ENCODE data around the gene AKAP13. TPM values are rescaled to one million over a fixed set of nuclear protein-coding genes. Genes with fewer than 3 reads are reported as not detected.

Gene AKAP13
- total RNA-seq, 4 donors from 2014 or later: 189 to 405 (median 244) TPM

- 97 to 98% methylated on average over 41 to 42 of the region's 42 CpGs for WGBS, 2 donors
- H3K4me1 ChIP-seq: peaks cover 23 to 34% of the 10 kb centered on the region in 2 donors
- intact Hi-C loops (cut with DNase I): no loop called here
- no peak overlapping the region for H3K27ac ChIP-seq
- no peak overlapping the region for H3K4me3 ChIP-seq (replicated peaks in 1 of 3)
- no peaks in the 10 kb centered on the region for H3K9me3 ChIP-seq
- no peaks in the 10 kb centered on the region for H3K36me3 ChIP-seq
- no peak for TF ChIP-seq POLR2A (IDR thresholded peaks at IDR 0.05)
- no peak for TF ChIP-seq CTCF (IDR thresholded peaks at IDR 0.05)
- H3K27me3 ChIP-seq: no peaks in the 10 kb centered on the region
- no peak for DNase-seq
Measured at GRCh38 chr15:85769182-85769900, 388.9 kb downstream of the AKAP13 start.

GRCh38 chr15:85770096-85771041 lies 390.0 kb downstream of the AKAP13 start:
- H3K9me3 ChIP-seq: no peaks in the 10 kb centered on the region
- H3K27ac ChIP-seq: peak overlapping the region in 2 of 3 donors; percentile 76 to 78
- H3K4me3 ChIP-seq (replicated peaks in 1 of 3): no peak overlapping the region
- intact Hi-C loops (cut with DNase I): no loop called here
- H3K36me3 ChIP-seq: no peaks in the 10 kb centered on the region
- 88 to 96% methylated on average over 6 to 18 of the region's 21 CpGs for WGBS, 2 donors
- H3K4me1 ChIP-seq: peaks cover 23 to 34% of the 10 kb centered on the region in 2 donors
- no peak for TF ChIP-seq POLR2A (IDR thresholded peaks at IDR 0.05)
- H3K27me3 ChIP-seq: no peaks in the 10 kb centered on the region
- no peak for DNase-seq

- intact Hi-C loops (cut with DNase I): no loop called here
- WGBS, 2 donors: 37% methylated on average over 5 of the region's 5 CpGs
- Histone ChIP-seq H3K36me3 (no peaks in the 10 kb centered on the region), H3K9me3 (no peaks in the 10 kb centered on the region), H3K27ac (peak overlapping the region; percentile 56 to 78 (median 76)), H3K4me1 (peaks cover 23 to 34% of the 10 kb centered on the region in 2 donors), H3K27me3 (no peaks in the 10 kb centered on the region), H3K4me3 (replicated peaks in 1 of 3) (no peak overlapping the region)
- DNase-seq: no peak
- TF ChIP-seq POLR2A (IDR thresholded peaks at IDR 0.05) (no peak), CTCF (IDR thresholded peaks at IDR 0.05) (no peak)
Measured at GRCh38 chr15:85771271-85771670, 390.9 kb downstream of the AKAP13 start.

GRCh38 chr15:85771781-85772445 lies 391.5 kb downstream of the AKAP13 start:
- H3K4me3 ChIP-seq (replicated peaks in 1 of 3): no peak overlapping the region
- intact Hi-C loops (cut with DNase I): no loop called here

DNA sequence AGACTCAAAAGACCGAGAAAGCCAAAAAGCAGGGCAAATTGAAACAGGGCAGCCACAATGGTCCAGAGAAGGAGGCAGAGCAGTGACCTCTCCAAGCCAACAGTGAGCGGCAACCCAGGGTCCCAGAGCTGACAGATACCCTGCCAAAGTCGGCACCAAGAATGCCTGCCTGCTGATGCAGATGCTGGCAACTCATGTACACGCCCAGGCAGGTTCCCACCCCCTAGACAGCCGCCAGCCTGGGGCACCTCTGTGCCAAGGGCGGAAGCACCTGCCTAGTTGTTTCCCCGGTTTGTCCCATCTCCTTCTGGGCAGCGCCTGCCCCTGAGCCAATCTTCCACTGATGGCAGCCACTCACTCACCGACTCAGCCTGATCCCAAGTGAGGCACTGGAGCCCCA lies 392.3 kb downstream of the AKAP13 start:
- intact Hi-C loops (cut with DNase I): no loop called here
- Histone ChIP-seq H3K4me3 (replicated peaks in 1 of 3) (no peak overlapping the region), H3K9me3 (no peaks in the 10 kb centered on the region), H3K27me3 (no peaks in the 10 kb centered on the region), H3K4me1 (peaks cover 31 to 43% of the 10 kb centered on the region in 2 donors), H3K27ac (peak overlapping the region in 1 of 3 donors; percentile 76), H3K36me3 (no peaks in the 10 kb centered on the region)
- TF ChIP-seq CTCF (IDR thresholded peaks at IDR 0.05): no peak
- TF ChIP-seq POLR2A (IDR thresholded peaks at IDR 0.05): no peak
- DNase-seq: no peak
- WGBS, 2 donors: 88 to 89% methylated on average over 8 to 9 of the region's 9 CpGs

More at GRCh38 chr15:85771781-85772445, 391.5 kb downstream of the AKAP13 start:
- peaks cover 24 to 35% of the 10 kb centered on the region in 2 donors for H3K4me1 ChIP-seq
- H3K36me3 ChIP-seq: no peaks in the 10 kb centered on the region
- peak; percentile 80 to 83 for DNase-seq
- 37% methylated on average over 13 of the region's 13 CpGs for WGBS, 2 donors
- H3K27me3 ChIP-seq: no peaks in the 10 kb centered on the region
- H3K9me3 ChIP-seq: no peaks in the 10 kb centered on the region
- TF ChIP-seq POLR2A (IDR thresholded peaks at IDR 0.05): no peak
- peak overlapping the region; percentile 61 to 78 (median 76) for H3K27ac ChIP-seq
